ENCODE measurements around the gene PUSL1. TPM values are rescaled to one million over a fixed set of nuclear protein-coding genes. Genes with fewer than 3 reads are reported as not detected.

PUSL1 gene
- total RNA-seq, 1 experiment from 2014 or later, result 38.0 TPM

DNA sequence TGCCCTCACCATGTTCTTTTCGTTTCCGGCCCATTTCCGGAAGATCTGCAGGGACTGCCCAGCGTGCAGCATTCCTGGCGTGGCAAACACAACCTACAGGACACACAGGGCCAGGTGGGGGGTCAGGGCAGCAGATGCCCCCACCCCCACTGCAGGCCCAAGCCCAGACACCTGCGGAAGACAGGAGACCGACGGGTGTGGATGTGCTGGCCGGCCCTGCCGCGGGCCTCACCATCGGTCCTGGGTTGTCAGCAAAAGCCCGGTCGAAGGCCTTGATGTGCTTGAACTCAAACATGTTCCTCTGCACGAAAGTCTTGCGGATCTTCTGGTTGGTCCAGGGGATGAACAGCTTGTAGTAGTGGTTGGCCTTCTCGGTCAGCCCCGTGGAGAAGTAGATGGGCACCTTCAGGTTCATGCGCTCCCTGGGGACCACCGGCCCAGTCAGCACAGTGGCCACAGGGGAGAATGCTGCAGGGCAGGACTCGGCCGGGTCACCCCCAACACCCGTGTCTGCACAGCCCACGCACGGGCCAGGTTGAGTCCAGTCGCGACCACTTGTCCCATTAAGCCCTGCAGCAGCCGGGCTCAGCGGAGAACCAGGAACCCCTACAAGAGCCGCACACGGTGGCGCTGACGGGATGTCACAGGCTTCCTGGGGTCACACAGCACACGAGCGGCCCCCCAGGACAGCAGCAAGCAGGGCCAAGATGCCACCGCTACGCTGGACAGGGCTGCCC, 5.3 kb downstream of the PUSL1 start:
- no peak overlapping the region for H2BK12ac ChIP-seq (ENCODE audit: insufficient read length, low read depth, low read length)
- no peak overlapping the region for H3K23ac ChIP-seq (ENCODE audit: insufficient read length, low read depth, low read length)
- no peaks in the 10 kb centered on the region for H3K9me3 Mint-ChIP-seq
- no peaks in the 10 kb centered on the region for H3K79me2 ChIP-seq (ENCODE audit: insufficient read depth, low read length)
- no peak for DNase-seq
- H3K14ac ChIP-seq (ENCODE audit: insufficient read depth, low read length), result no peak overlapping the region
- H3K9ac ChIP-seq (ENCODE audit: extremely low read depth, insufficient read length, low read length), result no peak overlapping the region
- no peak overlapping the region for H3K27ac Mint-ChIP-seq
- no peak overlapping the region for H4K5ac ChIP-seq (ENCODE audit: insufficient read length, low read depth, low read length)
- H3K27ac ChIP-seq (ENCODE audit: insufficient read length, low read depth, low read length), result no peak overlapping the region
- no peaks in the 10 kb centered on the region for H3K27me3 ChIP-seq (ENCODE audit: insufficient read depth, low read length)
- no peak overlapping the region for H3T11ph ChIP-seq (ENCODE audit: low read length)
- H2AFZ ChIP-seq (ENCODE audit: low read length), result no peak overlapping the region
- H3K23me2 ChIP-seq (ENCODE audit: insufficient read length, low read depth, low read length, poor library complexity, severe bottlenecking), result peaks cover 7% of the 10 kb centered on the region
- no peak overlapping the region for H2BK15ac ChIP-seq (ENCODE audit: low read depth, low read length)
- peaks cover 10 to 55% (median 54%) of the 10 kb centered on the region in 3 experiments for H3K36me3 Mint-ChIP-seq (ENCODE audit: insufficient read depth in 1 of 3, low read depth in 3 of 3)
- H3K4me1 ChIP-seq (ENCODE audit: insufficient read depth, low read length), result no peaks in the 10 kb centered on the region; the same call in 1 of the 2 replicates
- H3K79me1 ChIP-seq (ENCODE audit: insufficient read depth, low read depth, low read length, poor library complexity, severe bottlenecking), result no peaks in the 10 kb centered on the region
- no peaks in the 10 kb centered on the region for H4K20me1 ChIP-seq (ENCODE audit: control insufficient read depth, insufficient read depth, insufficient read length)
- no peak overlapping the region for H4K91ac ChIP-seq (ENCODE audit: insufficient read length, low read depth, low read length)
- H2AK5ac ChIP-seq (ENCODE audit: insufficient read length, low read length), result no peak overlapping the region
- peaks cover 8 to 20% of the 10 kb centered on the region in 2 experiments for H3K4me1 Mint-ChIP-seq
- no peak overlapping the region for H3K4ac ChIP-seq (ENCODE audit: low read depth, low read length)
- no peak overlapping the region; a peak in 1 of 5 replicates for H3K4me3 Mint-ChIP-seq
- H2BK20ac ChIP-seq (ENCODE audit: low read depth, low read length, poor library complexity, severe bottlenecking), result no peak overlapping the region
- H3K4me2 ChIP-seq (ENCODE audit: insufficient read depth, insufficient read length, low read length), result no peak overlapping the region
- H3K18ac ChIP-seq (ENCODE audit: insufficient read length, low read depth, low read length), result no peak overlapping the region
- no peak overlapping the region for H2BK120ac ChIP-seq (ENCODE audit: low read depth, low read length, poor library complexity, severe bottlenecking)
- TF ChIP-seq, protein P1, sequence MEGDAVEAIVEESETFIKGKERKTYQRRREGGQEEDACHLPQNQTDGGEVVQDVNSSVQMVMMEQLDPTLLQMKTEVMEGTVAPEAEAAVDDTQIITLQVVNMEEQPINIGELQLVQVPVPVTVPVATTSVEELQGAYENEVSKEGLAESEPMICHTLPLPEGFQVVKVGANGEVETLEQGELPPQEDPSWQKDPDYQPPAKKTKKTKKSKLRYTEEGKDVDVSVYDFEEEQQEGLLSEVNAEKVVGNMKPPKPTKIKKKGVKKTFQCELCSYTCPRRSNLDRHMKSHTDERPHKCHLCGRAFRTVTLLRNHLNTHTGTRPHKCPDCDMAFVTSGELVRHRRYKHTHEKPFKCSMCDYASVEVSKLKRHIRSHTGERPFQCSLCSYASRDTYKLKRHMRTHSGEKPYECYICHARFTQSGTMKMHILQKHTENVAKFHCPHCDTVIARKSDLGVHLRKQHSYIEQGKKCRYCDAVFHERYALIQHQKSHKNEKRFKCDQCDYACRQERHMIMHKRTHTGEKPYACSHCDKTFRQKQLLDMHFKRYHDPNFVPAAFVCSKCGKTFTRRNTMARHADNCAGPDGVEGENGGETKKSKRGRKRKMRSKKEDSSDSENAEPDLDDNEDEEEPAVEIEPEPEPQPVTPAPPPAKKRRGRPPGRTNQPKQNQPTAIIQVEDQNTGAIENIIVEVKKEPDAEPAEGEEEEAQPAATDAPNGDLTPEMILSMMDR (conservative IDR thresholded peaks at IDR 0.05), result no peak
- H2BK5ac ChIP-seq (ENCODE audit: insufficient read length, low read length), result no peak overlapping the region
- H4K8ac ChIP-seq (replicated peaks; ENCODE audit: insufficient read length, low read depth, low read length), result no peak overlapping the region
- no peaks in the 10 kb centered on the region for H3K9me3 ChIP-seq (ENCODE audit: control insufficient read depth, low read depth, low read length)
- WGBS (ENCODE audit: extremely low coverage, insufficient read length, low lambda C conversion rate), result no CpG with 5 or more reads among the region's 37 CpGs
- no peaks in the 10 kb centered on the region for H3K27me3 Mint-ChIP-seq (ENCODE audit: low read depth)
- no peak overlapping the region for H3K56ac ChIP-seq (ENCODE audit: insufficient read length, low read depth, low read length)

All from H9 (cell line).